Medulla oblongata (tissue), 1 donor: ENCODE data around the gene IFT88.

Experiments used
- DNase-seq: peaks from one replicate; pipeline ENCODE4 v3.0.0-alpha.2; 2015; ENCODE audit errors: extremely low spot score

Gene IFT88

DNA sequence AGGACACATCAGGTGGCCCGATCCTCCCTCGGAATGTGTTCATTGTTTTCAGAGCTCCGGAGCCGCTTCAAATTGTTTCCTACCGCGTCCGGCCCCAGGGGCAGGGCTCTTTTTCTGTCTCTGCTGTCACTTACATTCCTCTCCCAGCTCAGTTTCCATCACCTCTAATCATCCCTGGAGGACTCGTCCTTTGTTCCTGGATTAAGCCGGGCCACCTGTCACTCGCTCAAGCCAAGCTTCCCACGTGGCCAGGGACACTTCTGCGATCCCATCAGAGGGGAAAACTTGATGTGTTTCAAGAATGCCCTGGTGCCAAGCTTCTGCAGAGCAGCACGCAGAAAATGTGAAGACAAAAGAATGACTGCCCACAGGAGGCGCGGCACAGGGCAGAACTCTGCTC, 150.0 kb downstream of the IFT88 start:
- DNase-seq, result no peak

DNA sequence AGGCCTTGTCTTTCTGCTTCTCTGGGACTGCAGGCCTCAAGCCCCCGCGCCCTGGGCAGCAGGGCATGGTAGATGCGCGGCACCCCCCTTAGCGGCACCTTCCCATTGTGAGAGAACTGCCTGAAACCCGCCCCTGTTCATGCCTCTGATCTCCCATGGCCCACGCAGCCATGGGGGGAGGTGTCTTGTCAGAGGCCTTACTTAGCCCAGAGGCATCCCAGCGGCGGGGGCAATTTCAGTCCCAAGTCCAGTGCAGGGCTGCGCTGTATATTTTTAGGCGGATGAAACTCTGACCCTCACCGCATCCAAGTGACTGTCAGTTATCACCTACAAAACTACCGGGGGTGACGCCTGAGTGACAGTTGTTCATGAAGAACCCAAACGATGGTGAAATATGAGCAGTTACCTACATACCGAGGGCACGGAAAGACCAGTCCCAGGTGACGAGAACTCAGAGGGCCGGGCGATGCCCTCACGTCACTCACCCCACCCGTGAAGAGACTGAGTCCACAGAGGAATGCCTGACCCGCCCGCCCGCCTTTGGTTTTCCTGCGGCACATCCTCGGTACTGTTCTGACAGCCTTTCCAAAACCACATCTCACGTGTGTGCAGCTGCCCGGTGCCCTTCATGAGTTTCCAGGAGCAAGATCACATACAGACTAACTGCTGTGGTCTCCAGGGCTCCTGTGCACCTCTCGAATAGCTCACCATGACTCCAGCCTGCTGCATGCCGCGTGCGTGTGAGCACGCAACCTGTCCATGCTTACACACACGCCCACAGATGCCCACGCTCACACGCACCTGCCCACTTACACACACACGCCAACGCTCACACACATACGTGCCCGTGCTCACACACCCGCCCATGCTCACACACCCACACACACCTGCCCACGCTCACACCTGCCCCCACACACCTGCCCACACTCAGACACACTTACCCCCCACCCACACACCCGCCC, 150.9 kb downstream of the IFT88 start:
- DNase-seq, result no peak

DNA sequence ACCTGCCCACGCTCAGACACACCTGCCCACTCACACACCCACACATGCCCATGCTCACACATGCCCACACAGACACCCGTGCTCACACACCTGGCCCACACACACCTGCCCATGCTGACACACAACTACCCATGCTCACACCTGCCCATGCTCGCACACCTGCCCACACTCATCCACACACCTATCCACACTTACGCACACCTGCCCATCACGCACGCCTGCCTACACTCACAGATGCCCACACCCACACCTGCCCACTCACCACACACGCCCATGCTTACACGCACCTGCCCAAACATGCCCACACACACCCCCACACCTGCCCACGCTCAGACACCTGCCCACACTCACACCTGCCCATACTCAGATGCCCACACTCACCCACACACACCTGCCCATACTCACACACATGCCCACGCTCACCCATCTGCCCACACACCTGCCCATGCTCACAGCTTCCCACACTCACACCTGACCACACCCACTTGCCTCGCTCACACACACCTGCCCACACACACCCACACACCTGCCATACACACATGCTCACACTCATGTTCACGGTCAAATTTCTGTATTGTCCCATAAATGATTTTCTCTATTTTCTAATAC, 152.1 kb downstream of the IFT88 start:
- no peak for DNase-seq

DNA sequence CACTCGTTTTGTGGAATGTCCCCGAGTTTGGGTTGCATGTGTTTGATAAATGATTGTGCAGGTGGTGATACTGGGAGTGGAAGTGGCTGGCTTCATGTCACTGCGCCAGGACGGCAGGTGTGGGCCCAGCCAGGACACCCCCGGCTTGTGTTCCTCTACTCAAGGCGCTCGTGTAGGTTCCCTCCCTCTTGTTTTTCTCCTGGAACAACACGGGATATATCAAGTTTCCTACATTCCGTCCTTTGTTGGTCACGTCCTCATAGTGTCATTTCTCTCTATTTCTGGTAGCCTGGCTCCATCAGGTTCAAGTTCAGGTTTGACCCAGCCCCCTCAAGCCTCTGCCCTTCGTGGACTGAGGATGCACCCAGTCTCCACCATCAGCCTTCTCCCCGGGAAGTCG, 152.8 kb downstream of the IFT88 start:
- DNase-seq, result no peak

DNA sequence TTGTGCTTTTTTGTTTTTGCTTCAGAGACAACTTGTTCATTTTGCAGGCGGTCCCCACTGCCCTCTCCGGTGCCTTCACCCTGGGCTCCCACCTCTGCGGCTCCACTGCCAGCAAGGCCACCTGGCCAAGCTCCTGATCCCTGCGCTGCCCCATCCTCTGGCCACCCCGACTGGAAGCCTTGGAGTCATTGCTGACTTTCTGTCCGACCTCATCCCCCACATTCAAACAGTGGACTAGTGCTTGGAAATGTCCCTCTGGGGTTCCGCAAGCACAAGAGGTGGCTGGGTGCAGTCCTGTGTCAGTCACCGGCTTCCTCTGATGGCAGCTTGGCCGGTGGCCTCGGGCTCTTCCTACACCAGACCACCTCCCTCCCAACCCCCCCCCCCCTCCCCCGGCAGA, 153.5 kb downstream of the IFT88 start:
- no peak for DNase-seq

DNA sequence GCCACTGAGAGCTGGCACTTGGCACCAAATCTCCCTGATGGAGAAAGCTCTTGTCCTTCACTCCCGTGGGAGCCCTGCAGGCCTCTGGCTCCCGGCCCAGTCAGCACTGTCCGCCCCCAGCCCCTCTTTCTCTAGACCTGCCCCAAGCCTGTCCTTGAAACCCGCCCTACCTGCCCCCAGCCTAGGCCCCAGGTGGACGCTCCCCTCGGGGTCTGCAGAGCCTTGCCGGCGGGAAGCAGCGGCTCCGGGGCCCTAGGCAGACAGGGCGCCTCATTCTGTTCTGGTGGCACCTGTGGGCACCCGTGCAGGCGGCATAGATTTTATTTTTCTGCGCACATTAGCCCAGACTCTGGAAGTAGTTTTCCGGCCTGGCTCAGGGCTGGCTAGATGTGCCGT, 154.1 kb downstream of the IFT88 start:
- no peak for DNase-seq

DNA sequence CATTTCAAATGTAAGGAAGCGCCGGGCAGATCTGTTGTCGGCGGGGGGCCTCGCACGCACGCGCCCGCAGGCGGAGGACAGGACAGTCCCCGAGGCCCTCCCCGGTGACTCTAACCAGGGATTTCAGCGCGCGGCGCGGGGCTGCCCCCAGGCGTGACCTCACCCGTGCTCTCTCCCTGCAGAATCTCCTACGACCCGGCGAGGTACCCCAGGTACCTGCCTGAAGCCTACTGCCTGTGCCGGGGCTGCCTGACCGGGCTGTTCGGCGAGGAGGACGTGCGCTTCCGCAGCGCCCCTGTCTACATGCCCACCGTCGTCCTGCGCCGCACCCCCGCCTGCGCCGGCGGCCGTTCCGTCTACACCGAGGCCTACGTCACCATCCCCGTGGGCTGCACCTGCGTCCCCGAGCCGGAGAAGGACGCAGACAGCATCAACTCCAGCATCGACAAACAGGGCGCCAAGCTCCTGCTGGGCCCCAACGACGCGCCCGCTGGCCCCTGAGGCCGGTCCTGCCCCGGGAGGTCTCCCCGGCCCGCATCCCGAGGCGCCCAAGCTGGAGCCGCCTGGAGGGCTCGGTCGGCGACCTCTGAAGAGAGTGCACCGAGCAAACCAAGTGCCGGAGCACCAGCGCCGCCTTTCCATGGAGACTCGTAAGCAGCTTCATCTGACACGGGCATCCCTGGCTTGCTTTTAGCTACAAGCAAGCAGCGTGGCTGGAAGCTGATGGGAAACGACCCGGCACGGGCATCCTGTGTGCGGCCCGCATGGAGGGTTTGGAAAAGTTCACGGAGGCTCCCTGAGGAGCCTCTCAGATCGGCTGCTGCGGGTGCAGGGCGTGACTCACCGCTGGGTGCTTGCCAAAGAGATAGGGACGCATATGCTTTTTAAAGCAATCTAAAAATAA, 154.7 kb downstream of the IFT88 start:
- no peak for DNase-seq

DNA sequence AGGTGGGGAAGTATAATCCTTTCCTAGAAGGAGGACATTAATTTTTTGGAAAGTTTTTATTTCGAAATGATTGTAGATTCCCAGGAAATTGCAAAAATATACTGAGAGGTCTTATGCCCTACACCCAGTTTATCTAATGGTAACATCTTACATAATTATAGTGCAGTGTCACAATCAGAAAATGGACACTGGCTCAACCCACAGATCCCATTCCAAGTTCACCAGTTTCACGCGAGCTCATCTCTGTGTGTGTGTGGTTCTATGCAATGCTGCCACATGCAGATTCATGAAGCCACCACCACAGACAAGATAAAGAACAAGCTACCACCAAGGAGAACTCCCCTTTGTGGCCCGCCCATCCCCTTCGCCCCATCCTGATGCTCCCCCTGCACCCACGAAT, 160.9 kb downstream of the IFT88 start:
- DNase-seq, result no peak

DNA sequence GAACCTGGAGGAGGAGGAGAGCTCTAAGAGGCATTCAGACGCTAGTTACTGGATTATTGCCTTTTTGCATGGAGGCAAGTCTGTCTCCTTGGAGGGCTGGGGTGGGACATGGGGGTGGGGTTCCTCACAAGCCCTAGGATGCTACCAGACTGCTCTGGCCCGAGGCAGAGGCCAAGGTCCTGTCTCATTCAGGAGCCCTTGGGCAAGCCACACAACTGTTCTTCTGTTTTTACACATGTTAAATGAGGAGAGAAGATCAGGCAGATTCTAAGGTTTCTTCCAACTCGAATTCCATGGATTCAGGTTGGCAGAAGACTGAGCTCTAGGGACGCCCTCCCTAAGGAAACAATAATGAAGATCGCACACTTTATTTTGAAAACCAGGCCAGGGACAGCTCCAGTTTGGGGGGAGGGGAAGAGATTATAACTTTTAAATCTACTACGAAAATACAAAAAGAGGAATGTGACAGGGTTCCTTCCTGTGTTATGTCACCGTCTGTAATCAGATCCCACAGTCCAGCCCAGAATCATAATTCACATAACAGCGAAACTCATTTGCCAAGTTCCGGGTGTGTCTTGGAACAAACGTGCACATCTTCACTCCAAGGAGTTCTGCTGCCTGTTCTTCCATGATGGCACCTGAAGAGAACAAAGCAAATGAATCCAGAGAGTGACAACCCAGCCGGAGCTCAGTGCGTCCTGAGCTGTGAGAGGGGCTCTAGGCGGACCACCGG, 161.8 kb downstream of the IFT88 start:
- DNase-seq, result no peak

DNA sequence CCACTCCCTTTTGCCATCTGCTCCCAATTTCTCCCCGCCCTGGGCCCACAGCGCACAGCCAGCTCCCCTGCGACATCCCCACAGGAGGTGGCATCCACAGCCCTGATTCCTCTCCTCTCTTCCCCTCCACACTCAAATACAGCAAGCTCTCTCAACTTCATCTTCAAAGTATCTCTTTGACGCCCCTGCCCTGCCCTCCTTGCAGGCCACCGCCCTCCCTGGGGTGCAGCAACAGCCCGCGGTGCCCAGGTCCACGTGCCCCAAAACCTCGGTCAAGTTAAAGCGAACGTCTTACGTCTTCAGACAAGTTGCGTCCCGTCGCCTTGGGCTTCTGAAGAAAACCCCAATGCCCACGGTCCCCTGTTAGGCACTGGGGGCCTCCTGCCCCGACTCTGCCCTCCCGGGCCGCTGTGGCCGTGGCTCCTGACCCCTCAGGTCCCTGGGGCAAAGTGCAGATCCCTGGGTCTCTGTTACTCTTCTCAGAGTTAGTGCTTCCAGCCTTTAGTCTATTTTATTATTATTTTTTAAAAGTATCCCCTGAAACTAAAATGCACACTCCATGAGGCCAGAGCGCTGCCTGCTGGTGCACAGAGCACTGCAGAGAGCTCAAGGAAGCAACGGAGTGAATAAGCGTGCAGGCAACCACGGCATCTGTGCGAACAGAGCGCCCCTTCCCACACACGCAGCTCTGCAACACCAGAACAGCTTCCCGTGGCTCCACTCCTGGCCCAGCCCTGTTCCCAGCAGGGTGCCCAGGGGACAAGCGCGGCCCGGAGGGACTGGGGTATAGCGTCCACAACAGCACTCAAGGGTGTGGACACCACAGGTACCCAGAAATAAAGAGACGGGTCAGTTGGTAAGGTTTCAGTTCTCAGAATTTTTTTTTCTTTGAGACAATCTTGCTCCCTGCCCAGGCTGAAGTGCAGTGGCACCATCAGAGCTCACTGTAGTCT, 163.0 kb downstream of the IFT88 start:
- DNase-seq, result no peak

DNA sequence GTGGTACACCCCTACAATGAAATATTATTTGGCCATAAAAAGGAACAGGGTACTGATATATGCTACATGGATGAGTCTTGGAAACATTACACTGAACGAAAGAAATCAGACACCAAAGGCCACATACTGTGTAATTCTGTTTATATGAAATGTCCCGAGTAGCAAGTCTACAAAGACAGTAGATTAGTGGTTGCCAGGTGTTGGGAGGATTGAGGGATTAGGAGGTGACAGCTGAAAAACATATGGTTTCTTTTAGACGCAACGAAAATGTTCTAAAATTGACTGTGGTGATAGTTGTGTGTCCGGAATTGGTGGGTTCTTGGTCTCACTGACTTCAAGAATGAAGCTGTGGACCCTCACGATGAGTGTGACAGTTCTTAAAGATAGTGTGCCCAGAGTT, 171.7 kb downstream of the IFT88 start:
- no peak for DNase-seq

DNA sequence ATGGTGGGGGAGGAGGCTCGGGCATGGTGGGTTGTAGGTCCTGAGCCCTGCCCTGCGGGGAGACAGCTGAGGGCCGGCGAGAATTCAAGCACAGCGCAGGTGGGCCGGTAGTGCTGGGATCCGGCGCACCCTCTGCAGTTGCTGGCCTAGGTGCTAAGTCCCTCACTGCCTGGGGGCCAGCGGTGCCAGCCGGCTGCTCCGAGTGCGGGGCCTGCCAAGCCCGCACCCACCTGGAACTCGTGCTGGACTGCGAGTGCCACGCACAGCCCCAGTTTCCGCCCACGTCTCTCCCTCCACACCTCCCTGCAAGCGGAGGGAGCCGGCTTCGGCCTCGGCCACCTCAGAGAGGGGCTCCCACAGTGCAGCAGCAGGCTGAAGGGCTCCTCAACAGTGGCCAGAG, 173.1 kb downstream of the IFT88 start:
- no peak for DNase-seq
